GM21723 (cell line): ENCODE results near the gene PGPEP1.

Experiments
- ATAC-seq: cut with Tn5 transposase; IDR thresholded peaks from one replicate; pipeline ENCODE4 v1.9.1; 2021; ENCODE audit warnings: mild to moderate bottlenecking, moderate library complexity; ENCODE audit not compliant: unreplicated experiment

The PGPEP1 gene, protein sequence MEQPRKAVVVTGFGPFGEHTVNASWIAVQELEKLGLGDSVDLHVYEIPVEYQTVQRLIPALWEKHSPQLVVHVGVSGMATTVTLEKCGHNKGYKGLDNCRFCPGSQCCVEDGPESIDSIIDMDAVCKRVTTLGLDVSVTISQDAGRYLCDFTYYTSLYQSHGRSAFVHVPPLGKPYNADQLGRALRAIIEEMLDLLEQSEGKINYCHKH

DNA sequence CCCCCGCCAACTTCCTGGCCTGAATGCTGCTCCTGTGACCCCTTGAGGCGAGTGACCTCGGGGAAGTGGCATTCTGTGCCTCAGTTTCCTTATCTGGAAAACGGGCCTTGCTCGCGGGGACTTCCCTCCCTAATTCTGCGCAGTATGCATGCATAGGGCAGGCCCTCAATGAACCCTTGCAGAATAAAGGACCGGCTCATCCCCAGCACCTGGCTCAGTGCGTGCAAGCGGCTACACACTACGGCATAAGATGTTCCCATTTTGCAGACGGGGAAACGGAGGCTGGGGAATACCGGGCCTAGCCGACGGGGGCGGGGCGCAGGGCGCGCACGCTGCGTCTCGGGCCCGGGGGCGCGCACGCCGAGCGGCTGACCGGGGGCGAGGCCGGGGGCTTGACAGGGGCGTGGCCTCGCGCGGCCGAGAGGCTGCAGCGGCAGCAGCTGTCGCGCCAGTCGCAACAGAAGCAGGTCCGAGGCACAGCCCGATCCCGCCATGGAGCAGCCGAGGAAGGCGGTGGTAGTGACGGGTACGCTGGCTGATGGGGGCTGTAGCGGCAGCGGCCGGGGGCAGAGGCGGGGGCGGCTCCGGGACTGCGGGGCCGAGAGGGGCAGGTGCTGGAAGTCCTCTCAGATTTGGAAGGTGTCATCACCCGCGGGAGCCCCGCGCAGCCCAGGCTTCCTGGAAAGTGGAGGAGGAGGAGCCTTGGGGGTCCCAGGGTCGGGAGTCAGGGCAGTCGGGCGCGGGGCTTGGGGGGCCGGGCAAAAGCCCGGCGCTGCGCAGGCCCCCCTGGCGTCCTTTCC is at the start of gene PGPEP1:
Gene PGPEP1 (plus strand): TSS at position 409 of the 800 bp plus-strand sequence. CDS start 84 bp downstream, at position 493.
- peak; percentile 59 for ATAC-seq

GRCh38 chr19:18291019-18291524 is 49.3 kb upstream of the PGPEP1 start:
- ATAC-seq = peak; percentile 3

GRCh38 chr19:18291590-18292461 is 48.6 kb upstream of the PGPEP1 start:
- peak; percentile 49 for ATAC-seq

GRCh38 chr19:18292462-18292809 is 48.0 kb upstream of the PGPEP1 start:
- ATAC-seq = no peak

DNA sequence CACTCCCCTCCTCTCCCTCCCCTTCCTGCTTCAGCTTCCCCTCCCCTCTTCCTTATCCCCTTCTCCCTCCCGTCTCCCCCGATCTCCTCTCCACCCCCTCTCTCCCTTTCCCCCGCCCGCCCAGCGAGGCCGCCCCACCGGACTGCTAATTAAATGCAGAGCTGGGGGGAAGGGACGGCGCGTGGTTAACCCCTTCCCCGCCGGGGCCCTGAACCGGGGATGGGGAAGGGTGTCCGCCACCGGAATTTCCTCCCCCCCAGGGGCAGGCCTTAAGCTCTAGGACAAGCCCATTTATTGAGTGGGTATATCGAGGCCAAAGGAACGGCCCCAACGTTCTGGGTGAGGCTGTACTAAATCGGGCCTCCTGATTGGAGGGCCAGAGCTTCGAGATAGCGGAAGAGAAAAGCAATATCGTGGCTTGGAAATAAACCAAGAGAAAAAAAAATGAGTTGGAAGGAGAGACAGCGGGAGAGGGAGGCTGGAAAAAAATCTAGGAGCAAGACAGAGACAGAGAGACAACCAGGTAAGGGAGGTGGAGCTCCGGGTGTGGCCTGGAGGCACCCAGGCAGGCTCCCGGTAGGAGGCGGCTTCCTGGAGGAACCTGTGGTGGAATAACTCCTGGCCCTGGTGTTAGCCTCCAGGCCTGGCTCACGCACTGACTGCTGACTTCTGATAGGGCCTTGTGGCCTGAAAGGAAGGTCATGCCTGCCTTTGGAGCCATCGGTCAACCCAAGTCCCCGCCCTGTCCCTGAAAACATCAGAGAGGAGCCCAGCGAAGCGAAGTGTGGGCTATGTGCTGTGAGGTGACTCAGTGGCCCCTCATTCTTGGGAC is 47.4 kb upstream of the PGPEP1 start:
- no peak for ATAC-seq

DNA sequence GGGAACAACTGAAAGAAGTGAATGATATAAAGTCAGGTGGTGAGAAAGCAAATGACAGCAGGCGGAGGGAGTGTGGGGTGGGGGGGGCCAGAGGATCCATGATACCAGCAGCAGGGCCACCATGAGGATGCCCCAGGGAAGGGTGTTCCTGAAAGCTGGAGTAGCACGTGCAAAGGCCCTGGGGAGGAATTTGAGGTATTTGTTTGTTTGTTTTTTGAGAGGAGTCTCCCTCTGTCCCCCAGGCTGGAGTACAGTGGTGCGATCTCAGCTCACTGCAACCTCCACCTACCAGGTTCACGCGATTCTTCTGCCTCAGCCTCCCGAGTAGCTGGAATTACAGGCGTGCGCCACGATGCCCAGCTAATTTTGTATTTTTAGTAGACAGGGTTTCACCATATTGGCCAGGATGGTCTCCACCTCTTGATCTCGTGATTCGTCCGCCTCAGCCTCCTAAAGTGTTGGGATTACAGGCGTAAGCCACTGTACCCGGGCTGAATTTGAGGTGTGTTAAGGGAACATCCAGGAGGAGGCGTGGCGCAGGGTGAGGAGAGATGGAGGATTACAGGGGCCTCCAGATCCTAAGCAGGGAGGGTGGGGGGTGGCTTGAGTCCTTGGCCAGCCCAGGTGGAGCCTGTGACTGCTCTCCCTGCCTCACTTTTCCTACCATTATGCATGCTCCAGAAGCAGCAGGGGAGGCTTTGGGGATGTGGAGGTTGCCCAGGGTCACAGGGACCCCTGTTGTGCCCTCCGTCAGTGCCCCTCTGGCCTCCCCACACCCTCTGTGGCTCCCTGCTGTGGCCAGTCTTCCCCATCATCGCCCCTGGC is 46.5 kb upstream of the PGPEP1 start:
- no peak for ATAC-seq

- no peak for ATAC-seq
Observed at GRCh38 chr19:18294467-18294864, 45.9 kb upstream of the PGPEP1 start.

GRCh38 chr19:18295034-18295451 is 45.4 kb upstream of the PGPEP1 start:
- no peak for ATAC-seq

DNA sequence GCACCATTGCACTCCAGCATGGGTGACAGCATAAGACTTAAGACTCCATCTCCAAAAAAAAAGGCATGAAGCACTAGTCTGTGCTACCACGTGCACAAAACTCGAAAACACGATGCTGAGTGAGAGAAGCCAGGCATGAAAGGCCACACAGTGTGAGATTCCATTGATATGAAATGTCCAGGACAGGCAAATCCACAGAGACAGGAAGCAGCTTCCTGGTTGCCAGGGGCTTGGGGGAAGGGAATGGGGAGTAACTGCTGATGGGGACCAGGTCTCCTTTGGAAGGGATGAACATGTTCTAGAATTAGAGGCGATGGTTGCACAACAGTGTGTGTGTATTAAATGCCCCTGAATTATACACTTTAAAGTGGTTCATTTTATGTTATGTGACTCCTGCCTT is 43.1 kb upstream of the PGPEP1 start:
- no peak for ATAC-seq

DNA sequence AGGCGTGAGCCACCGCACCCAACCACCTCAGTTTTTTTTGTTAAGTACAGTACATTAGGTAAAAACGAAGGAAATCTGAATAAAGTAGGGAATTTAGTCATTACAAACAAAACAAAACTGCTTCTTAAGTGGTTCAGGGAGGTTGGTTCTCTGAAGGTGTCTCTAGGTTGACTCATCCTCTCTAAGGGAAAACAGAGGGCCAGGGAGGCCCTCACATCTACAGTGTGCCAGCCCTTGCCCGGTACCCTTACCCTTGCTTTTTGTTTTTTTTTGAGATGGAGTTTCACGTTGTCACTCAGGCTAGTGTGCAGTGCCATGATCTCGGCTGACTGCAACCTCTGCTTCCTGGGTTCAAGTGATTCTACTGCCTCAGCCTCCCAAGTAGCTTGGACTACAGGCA is 41.8 kb upstream of the PGPEP1 start:
- no peak for ATAC-seq

- no peak for ATAC-seq
Observed at GRCh38 chr19:18299654-18300053, 40.7 kb upstream of the PGPEP1 start.

GRCh38 chr19:18300930-18301717 is 39.3 kb upstream of the PGPEP1 start:
- ATAC-seq = no peak

DNA sequence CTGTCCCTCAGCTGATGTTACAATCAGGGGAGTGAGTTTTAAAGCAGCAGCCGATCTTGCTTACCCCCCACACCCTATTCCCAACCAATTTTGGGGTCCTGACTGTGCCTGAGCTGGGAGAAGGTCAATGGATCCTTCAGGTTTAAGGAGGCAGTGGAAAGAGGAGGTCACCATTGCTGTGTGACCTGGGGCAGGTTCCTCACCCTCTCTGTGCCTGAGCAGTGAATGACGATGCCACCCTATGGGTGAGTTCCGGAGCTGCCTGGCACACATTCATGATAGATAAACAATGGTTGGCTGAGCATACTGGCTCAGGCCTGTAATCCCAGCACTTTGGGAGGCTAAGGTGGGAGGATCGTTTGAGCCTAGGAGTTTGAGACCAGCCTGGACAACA is 38.7 kb upstream of the PGPEP1 start:
- ATAC-seq = no peak

GRCh38 chr19:18304208-18304457 is 36.3 kb upstream of the PGPEP1 start:
- ATAC-seq = no peak

DNA sequence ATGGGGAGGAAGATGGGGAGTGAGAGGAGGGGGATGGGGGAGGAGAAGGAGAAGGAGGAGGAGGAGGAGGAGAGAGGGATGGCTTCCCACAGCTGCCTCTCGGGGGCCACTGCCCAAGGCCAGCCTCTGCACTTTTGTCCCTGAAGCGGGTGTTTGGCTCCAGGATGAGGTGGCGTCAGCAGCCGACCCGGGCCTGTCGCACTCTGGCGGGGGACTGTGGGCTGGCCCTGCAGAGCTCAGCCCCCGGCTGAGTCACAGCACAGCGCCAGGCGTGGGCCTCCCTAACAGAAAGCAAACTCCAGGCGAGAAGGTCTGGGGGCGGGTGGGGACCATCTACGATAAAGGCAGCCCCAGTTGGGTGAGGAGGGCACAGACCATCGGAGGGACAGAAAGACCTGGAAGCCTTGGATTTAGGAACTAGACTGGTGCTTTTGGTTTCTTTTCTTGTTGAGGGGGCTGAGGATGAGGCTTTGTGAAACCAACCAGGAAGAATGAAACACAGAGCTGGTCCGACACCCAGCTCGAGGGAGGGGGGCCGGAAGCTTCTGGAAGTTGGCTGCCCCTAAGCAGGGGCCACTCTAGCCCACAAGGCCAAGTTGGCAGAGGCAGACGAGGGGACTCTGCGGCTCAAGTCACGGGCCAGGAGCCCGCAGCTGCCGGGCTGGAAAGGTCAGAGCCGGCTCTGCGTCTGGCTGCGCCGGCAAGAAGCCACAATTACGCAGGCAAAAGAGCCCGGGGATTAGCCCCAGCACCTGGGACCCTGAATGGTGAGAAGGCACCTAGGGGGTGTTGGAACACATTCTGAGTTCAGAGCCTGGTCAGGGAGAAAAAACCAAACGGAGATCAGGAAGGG is 35.7 kb upstream of the PGPEP1 start:
- ATAC-seq = peak; percentile 34

- no peak for ATAC-seq
Observed at GRCh38 chr19:18306209-18306887, 34.0 kb upstream of the PGPEP1 start.

- ATAC-seq = no peak
Observed at GRCh38 chr19:18306888-18307260, 33.5 kb upstream of the PGPEP1 start.

DNA sequence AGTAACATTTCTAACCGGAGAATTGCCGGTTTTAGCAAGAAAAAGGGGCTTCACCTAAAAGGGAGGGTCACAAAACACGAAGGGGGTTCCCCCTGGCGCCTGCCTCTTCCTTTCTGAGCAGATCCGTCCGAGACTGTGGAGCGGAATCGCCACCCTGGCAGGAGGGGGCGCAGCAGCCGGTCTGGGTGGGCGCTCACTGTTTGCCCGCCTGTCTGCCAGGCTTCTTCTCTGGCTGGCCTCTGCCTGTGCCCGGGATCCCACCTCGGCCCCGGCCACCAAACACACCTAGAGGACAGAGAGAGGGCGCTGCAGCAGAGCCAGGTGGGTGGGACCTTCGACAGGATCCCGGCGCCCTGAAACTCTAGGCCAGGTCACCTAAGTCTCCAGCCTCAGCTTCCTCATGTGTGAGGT is 33.1 kb upstream of the PGPEP1 start:
- ATAC-seq = no peak
